ENCODE data around the gene PDGFD.

DNA sequence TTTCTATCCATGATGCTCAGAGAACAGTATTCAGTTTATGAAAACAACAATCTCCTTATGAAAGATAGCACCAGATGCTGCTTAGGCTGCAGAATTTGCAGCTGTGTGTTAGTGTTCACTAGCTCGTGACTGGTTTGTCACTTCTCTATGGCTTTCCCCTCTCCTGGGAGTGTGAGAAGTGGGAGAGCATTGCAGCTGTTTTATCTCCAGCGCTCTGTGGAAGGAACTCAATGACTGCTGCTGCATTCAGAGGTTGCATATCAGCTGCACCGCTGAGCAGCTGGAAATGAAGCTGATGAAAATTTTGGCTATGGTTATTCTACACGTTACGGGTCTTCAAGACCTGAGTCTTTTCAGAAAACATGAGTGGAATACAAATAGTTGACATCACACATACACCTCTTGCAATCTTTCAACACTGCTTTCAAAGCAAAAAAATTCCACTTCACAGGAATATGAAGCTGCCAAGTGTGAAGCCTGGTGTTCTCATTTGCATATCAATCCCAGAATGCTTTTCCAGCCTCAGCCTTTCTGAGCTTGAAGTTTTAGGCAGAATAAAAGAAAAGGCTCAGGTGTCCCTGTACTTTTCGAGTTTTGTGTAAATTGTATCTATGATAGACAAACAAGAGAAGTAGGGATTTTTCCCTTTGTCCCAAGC is 276.8 kb downstream of the PDGFD start:
- TF ChIP-seq SP1 (IDR thresholded peaks at IDR 0.05) (no peak), ARNT (IDR thresholded peaks at IDR 0.05) (no peak), FOXM1 (IDR thresholded peaks at IDR 0.05; ENCODE audit: borderline replicate concordance) (no peak), HDGF (IDR thresholded peaks at IDR 0.05; ENCODE audit: borderline replicate concordance) (no peak), L3MBTL2 (conservative IDR thresholded peaks at IDR 0.05) (no peak), TARDBP (IDR thresholded peaks at IDR 0.05) (no peak), FOXK2 (IDR thresholded peaks at IDR 0.05) (no peak)
- TF ChIP-seq, protein P1, sequence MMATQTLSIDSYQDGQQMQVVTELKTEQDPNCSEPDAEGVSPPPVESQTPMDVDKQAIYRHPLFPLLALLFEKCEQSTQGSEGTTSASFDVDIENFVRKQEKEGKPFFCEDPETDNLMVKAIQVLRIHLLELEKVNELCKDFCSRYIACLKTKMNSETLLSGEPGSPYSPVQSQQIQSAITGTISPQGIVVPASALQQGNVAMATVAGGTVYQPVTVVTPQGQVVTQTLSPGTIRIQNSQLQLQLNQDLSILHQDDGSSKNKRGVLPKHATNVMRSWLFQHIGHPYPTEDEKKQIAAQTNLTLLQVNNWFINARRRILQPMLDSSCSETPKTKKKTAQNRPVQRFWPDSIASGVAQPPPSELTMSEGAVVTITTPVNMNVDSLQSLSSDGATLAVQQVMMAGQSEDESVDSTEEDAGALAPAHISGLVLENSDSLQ (IDR thresholded peaks at IDR 0.05), result no peak
